NCI-H526 treated with DMSO at 0.1 percent for 48 hours (cell line): ENCODE results near the gene BSX.

Experiments used
- DNase-seq: peaks from one replicate; lab custom pipeline; 2025; lab: John Stamatoyannopoulos, UW

BSX gene

DNA sequence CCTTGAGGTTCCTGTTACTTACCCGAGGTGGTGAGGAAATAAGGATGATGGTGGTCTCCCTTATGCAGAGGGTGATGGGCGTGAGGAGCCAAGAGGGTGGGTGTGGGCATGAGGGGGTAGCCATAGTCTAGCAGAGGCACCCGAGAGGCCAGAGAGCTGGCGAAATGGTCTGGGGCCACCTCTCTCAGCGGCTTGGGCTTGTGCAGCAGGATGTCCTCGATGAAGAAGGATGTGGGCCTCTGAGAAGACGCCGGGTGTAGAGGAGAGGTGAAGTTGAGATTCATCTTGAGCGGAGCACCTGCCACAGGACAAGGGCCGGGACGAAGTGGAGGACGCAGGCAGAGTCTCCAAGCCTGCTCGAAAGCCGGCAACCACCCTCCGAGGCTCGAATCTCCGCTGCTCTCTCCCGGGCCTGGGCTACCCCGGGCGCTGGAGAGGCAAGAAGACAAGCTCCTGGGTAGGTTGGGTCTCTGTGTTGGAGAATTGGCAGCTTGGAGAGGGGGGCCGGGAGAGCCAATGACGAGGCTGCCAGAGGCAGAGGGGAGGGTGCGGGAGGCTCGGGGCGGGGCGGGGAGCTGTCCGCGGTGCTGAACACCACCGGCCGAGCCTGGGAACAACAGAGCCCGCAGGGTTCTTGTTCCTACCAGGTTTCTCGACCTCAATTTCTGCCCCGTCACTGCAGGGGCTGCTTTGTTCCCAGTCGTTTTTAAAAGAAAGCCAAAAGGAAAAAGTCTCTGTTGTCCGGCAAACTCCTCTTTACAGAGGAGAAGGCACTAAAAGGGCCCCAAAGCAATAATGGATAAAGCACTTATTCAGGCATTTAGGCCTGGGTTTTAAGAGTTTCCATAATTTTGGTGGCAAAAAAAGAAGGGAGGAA is at the start of gene BSX:
Gene BSX, minus strand, starts transcription at position 447 of the 877 bp plus-strand sequence. Its CDS starts 163 bp downstream, at position 284.
- no peak for DNase-seq

DNA sequence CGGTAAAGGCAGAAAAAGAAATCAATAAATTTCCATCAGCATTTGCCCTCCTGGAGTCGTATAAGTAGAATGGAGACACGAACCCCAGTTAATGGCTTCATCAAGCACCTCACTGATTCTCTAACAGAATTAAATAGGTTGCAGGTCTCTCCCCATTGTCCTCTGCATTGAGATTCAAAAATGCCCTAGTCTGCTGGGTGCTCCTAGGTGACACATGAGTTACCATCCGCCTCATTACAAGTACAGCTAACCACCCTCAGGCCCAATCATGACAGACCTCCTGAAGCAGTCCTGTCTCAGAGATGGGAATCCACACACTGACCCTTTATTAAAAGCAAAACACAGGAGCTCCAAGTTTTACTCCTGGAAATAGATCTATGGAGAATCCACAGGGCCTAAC is 48.9 kb upstream of the BSX start:
- no peak for DNase-seq

DNA sequence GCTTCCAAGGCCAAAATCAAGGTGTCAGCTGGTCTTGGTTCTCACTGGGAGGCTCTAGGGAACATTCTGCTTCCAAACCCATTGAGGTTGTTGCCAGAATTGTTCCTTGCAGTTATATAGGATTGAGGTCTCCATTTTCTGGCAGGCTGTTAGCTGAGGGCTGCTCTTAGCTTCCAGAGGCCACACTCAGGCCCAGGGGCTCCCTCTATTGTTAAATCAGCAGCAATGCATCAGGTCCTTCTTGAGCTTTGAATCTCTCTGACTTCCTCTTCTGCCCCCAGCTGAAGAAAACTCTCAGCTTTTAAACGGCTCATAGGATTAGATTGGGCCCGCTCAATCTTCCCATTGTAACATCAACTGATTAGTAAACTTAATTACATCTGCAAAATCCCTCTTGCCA is 39.3 kb upstream of the BSX start:
- DNase-seq, result peak; percentile 71

DNA sequence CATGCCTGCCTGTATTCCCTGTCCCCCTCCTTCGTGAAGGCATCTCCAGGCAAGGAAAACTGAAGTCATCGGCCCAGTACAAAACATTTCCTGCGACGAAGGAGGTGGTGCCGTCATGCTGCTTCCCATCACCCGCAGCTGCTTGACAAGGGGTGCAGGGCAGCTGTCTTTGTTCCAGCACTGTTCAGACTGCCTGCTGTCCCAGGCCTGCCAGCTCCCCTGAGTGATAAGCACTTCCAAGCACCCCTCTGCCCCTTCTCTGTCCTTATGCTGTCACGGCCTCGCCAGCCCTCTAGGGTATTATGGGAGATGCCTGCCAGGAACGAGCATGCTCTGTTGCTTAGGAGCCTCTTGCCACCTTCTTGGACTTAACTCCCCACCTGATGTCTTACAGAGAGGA is 37.1 kb upstream of the BSX start:
- no peak for DNase-seq

DNA sequence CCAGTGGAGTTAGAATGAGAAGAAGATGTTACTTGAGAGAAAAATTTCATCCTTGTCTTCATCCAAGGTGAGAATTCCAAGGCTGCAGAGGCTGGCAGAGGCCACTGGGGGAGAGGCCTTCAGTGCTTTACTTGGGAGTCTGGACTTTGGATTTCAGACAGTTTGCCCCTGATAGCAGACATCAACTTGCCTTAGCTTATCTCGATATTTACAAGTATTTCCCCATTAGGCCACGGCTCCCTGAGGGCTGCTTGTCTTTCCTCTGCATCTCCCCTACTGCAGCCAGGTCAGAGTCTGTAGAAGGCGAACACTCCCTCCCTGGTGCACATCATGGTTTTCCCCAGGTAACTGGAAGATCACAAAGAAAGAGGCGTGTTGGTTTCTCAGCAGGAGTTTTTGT is 29.9 kb upstream of the BSX start:
- DNase-seq, result no peak

DNA sequence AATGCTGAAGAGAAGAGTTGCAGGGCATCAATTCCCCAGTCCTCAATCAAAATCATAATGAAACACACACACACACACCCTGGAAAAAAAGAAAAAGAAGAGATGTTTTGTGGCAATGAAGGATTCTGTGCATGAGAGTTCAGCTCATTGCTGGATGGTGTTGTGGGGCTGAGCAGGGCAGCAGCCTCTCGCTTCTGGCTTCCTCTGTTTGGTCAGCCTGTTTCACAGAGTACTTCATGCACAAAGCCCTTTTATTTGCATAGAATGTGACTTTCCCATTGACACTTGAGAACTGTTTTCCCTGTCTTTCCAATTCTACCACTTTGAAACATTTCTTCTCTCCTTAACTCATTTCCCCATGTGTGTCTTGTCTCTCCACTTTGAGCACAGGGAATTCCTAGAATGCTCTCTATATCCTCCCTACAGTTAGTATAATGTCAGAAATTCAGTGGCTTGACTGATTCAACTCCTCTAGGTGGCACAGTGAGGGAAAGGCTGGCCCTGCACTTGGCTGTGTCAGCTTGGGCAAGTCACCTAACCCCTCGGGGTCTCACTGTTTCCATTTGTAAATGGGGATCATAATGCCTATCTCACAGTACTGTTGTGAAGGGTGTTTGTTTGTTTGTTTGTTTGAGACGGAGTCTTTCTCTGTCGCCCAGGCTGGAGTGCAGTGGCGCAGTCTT is 25.4 kb upstream of the BSX start:
- peak; percentile 62 for DNase-seq

DNA sequence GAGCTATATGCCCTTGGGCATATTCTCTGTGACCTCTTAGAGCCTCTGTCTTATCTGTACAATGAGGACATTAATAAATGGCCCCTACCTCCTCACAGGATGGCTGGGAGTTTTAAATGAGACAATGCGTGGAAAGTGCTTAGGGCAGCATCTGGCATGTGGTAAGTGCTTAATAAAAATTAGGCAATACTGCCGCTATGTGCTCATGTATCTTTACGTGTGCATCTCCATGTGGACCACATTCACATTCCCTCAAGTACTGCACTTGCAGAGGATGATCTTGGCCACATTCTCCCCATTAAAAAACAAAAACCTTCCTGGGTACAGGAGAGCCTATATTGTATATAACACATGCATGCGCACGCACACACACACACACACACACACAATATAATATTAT is 19.1 kb upstream of the BSX start:
- DNase-seq, result no peak

DNA sequence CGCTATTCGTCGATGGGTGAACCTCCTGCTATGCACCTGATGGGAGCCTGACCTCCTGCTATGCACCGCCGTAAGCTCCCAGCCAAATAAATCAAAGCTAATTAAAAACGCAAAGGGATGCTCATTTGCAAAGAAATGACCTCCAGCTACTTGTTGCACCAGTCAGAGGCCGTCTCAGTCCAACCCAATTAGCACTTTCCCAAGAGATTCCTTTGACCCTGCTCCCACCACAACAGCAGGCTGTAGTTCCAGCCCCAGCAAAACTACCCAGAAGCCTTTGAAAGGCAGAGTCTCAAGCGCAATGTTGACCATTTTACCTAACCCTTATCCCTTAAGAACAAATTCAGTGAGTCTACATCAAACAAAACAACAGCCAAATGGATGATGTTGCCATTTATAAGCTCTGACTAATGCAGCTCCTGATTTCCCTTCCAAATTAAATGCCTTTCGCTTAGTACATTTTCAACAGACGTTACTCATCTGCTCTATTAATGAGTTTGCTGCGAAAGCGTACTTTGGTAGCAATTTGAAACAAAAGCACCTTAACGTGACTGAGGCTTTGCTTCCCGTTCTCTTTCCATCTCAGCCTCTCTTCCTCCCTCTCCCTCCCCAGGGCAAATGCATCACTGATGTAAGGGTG is 17.2 kb upstream of the BSX start:
- peak; percentile 82 for DNase-seq

DNA sequence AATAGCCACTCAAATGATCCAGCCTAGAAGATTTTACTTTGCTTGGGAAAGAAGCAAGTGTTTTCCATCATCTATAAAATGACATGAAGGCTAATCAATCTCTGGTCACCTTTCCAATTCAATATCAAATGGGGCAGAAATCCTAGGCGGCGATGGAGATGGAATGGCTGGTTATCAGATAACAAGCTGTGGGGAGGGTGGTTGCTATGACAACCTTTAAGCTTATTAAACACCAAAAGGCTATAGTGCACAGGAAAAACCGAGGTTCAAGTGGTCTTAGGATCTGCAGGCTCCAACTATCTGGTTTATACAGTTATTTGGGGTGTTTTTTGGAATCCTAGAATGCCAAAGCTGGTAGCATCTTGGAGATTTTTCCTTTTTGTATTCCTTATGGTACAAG is 13.9 kb upstream of the BSX start:
- DNase-seq, result no peak

DNA sequence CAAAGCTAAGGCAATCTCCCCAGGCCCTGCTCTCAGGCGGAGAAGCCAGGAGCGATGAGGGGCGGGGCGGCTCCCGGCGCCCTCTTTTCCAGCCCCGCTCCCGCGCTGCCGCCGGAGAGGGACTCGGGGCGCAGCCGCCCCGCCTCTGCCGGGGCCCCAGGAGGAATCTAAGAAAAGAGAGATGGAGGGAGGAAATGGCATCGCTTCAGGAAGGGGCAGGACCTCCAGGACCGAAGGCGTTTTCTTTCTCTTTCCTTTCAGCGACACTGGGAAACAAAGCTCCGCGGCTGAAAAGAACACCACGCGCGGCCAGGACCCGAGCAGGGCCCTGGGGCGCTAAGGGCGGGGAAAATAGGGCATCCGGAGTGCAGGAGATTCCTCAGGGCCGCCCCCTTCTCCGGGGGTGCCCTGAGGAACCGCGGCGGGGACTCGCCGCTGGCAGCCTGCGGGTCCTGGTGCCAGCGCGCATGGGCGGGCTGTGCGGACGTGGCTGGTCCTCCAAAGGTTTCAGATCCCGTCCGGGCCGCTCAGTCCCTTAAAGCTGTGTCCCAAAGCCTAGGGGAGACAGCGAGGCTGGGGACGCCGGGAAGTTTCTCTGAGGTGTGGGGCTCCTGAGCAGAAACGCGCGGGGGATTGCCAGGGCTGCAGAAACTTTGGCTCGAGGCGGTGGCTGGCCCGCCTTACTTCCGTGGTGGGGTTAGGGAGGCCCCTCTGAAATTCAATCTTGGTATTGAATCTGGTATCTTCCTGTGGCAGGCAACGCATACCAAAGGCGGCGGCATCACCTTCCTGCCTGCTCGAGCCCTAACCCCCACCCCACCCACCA is 2.8 kb upstream of the BSX start:
- DNase-seq, result peak; percentile 76

DNA sequence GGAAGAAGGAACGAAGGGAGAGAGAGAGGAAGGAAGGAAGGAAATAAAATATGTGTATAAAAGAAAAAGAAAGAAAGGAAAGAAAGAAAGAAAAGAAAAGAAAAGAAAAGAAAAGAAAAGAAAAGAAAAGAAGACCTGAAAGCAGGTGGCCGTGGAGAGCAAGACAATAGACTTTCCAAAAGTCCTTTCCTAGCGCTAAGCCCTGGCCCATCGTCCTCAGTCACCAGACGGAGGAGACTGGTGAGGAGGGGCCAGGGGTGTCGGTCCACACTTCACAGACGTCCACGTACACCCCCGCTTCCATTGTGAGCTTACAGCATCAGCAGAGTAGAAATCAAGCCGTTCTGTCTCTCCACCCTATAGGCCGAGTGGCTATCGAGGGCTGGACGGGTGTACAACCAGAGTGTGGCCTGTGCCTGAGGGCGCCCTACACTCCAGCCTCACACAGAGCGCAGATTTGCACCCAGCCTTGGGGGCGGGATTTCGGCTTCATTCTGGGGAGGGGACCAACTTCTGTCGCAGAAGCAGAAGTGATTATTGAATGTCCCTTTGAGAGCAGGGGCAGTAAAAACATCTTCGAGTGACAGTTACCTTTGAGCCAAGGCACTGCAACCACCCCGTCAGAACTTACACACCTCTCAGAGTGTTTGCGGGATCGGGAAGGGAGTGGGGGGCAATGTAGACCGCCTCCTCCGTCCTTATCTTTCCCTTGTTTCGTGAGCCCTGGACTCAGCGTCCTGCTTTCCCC is 2.0 kb upstream of the BSX start:
- DNase-seq, result no peak

DNA sequence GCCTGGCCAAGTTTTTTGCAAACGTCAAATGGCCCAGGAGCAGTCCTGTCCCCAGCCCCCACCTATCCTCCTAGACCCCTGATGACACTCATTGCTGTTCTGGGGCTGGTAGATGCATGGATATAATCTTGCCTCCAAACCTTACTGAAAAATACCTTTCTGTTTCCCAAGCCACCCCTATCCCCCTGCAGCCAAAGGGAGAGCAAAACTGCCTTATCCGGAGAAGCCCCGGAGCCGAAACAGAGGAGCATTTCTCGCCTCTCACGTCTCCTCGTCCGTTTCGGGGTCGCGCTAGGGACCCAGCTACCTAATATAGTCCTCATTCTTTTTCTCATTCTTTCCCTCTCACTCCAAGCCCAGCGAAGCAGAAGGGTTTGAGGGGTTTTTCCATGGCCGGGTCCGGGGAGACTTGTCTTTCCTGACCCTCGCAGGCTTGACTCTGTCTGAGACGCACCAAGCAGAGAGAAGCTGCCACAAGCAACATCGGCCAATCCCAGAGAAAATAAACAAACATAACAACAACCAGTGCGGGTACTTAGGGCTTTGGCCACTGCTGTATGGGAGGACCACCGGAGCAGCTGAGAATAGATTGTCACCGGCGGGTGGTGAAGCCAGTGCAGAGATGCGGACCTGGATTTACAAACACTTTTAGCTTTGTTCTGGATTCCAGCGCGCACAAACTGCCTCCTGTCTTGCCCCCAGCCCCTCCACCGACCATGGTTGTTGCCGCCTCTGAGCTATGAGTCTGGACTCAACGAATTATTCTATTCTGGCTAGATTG is 1.6 kb downstream of the BSX start:
- no peak for DNase-seq

DNA sequence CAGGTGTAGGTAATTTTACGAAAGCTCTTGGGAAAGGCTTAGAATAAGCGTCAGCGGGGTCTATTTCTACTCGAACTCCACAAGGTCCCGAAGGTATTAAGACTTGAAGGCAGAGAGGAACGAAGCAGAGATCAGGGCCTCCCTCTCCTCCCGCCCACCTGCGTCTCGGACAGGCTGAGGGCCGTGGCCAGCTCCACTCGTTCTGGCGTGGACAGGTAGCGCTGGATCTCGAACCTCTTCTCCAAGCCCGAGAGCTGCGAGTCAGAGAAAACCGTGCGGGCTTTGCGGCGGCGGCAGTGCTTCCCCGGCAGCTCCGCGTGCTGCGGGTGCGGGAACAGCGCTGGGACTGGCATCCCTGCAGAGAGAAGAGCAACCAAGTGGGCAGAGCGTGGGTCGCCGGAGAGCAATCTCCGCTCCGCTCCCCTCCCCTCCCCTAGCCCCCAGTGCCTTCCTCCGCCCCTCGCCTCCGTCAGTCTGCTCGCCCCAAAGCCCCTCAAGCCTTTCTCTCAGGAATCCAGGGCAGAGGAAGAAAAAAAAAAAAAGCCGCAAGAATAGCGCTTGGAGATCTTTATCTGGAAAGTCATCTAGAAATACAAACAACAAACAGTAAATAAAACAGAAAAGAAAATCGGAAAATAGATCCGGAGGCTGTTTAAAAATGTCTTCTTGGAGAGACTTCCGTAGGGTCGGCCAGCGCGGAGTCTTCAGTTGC is 2.4 kb downstream of the BSX start:
- DNase-seq, result no peak

DNA sequence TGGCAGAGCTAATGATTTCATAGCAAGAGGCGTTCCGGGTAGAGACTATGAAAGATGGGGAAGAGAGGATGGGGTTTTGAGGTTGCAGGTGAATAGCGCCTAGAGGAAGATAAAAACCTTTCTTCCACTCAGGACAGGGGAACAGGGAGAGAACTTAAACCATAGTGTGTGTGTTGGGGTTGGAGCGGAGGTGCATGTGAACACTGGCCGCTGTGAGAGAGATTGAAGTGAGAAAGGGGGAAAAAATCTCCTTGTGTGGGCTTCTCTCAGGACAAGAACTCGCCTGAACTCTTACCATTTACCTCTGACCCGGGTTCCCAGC is 3.4 kb downstream of the BSX start:
- DNase-seq, result no peak

DNA sequence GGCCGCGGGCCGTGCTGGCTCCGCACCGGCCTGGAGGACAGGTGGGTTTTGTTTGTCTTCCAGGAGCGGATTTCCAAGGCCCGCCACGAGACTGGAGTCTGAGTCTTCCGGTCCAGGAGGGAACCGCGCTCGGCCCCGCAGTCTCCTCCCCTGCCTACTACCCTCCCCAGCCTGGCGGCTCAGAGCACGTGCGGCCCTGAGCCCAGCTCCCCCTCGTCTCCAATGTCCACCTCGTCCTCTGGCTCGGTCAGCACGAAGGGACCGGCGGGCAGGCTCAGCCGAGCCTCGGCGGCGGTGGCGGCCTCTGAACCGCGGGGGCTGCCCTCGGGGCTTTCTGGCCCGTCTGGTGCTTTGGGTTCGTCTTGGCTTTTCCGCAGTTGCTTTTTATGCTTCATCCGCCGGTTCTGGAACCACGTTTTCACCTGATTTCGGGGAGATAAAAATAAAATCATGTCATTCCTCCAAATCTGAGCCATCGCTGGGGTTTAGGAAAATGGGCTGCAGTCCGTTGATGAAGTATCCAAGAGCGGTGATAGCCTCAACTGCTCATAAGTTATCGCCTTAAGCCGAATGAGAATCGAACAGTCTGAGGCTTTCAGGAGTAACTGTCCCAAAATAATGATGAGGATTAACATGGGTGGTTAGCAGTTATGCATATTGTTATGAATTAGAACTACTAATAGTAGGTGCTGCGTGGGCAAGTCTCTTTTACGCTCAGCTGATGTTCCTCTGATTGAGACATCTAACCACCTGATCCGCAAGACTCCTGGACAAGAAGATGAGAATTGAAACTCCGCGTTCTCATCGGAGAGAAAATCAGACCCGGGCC is 4.0 kb downstream of the BSX start:
- peak; percentile 59 for DNase-seq

DNA sequence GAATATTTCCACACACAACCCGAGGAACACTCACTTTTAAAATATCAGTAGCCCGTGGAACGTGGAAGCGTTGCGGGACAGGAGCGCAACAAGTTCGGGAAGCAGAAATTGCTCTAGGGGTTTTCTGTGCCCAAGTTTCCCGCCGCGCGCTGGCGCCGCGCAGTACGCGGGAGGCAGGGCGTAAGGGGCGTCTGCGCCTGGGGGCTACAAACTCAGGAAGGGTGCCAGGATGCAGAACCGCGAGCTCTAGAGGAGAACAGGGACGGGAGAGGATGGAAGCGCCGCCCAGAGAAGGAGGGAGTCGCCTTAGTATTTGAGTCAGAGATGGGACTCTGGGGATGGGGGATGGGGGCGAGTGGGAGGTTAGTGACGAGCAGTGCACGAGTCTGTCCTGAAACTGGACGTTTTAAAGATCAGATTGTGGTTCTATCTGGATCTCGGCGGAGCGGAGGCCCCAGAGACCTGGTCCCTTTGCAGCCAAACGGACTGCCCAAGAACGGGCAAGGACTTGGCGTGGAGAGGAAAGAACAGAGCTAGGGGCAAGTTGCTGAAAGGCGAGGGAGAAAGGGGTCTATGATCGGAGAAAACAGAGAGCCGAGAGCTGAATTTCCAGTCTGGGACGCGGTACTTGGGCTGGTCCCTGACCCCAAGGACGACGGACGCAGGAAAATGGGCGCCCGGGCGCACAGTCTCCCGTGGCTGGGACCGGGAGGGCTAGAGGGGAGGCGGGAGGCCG is 4.7 kb downstream of the BSX start:
- peak; percentile 53 for DNase-seq

DNA sequence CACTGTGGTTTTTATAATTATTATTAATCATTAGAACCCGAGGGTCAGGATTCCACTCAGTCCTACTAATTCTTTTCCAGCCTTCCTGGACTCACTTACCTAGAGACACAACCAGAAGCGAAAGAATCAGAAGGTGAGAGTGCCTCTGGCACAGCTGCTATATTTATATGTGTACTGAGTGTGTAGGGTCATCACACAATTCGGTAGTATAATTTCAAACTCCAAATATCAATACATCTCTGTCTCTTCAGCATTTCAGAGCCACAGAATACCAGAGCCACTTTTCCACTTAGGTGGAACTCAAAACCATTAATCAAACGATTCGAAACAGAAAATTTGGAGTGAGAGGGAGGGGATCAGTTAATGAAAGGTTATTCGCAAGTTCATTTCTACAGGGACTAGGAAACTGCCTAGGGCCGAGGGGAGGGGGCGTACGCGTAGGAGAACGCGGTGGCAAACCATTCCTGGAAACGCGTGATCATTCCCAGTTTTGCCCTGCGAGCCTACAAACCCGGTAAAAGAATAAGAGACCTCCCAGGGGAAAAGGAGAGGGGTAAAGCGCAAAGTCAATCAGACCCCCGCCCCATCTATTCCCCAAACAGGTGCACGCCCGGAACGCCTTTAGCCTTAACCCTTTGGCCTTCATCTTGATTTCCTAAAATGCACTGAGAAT is 5.4 kb downstream of the BSX start:
- DNase-seq, result peak; percentile 27

DNA sequence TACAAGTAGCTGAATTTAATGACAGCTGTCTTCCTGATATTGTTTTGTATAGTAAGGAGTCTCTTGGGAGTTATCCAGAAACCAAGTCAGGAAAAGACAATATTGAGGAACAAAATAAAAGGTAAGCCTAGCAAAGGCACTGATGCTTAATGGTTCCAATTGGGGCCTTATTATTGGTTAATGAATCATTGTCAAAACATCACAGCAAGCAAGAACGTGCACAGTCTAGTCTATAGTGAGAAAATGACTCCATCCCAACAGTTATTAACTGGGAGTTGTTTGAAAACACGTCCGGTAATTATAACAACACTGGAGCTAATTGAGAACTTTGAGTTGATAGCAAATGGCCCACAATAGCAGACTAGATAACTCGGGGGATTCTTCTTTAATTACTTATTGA is 17.7 kb downstream of the BSX start:
- DNase-seq, result no peak
